ENCODE measurements around the gene GRID2.

- no peak for TF ChIP-seq CTCF (IDR thresholded peaks at IDR 0.05; ENCODE audit: poor library complexity, severe bottlenecking)
- no peak for TF ChIP-seq MXI1 (conservative IDR thresholded peaks at IDR 0.05; ENCODE audit: poor library complexity, severe bottlenecking)
- no peak for TF ChIP-seq TAF1 (IDR thresholded peaks at IDR 0.05; ENCODE audit: low read depth)
- TF ChIP-seq POLR2AphosphoS5 (IDR thresholded peaks at IDR 0.05): no peak
- TF ChIP-seq RAD21 (conservative IDR thresholded peaks at IDR 0.05): no peak
- no peak for TF ChIP-seq EP300 (conservative IDR thresholded peaks at IDR 0.05; ENCODE audit: poor library complexity, severe bottlenecking)
- TF ChIP-seq EZH2 (IDR thresholded peaks at IDR 0.05; ENCODE audit: borderline replicate concordance, insufficient read depth, low read length, poor library complexity, severe bottlenecking): no peak
- TF ChIP-seq REST (IDR thresholded peaks at IDR 0.05; ENCODE audit: borderline replicate concordance): no peak
- TF ChIP-seq SMC3 (conservative IDR thresholded peaks at IDR 0.05; ENCODE audit: poor library complexity): no peak
Observed at GRCh38 chr4:92580816-92581215, 277.1 kb downstream of the GRID2 start.

All from neural cell (in vitro differentiated cells).